Brain microvascular endothelial cell (primary cell): ENCODE results near the gene IFNL1.

ENCODE experiments used
- DNase-seq: peaks from one replicate; pipeline ENCODE4 v3.0.0-alpha.2; 2020
- H3K27ac ChIP-seq: fragments of 250-450 bp; sonication (Bioruptor Pico); 2 replicates; pipeline ENCODE4 v1.5.1; 2020; ENCODE audit warnings: mild to moderate bottlenecking, moderate library complexity
- H3K27me3 ChIP-seq: fragments of 250-450 bp; sonication (Bioruptor Pico); replicated peaks from 2 replicates; pipeline ENCODE4 v1.5.1; 2020; ENCODE audit warnings: mild to moderate bottlenecking
- H3K36me3 ChIP-seq: fragments of 250-450 bp; sonication (Bioruptor Pico); replicated peaks from 2 replicates; pipeline ENCODE4 v1.5.1; 2020; ENCODE audit warnings: mild to moderate bottlenecking
- H3K4me3 ChIP-seq: 2 replicates; pipeline ENCODE4 v1.5.1; 2011; ENCODE audit warnings: low read depth, mild to moderate bottlenecking, control low read depth, low read length, moderate library complexity
- CTCF ChIP-seq: IDR thresholded peaks from 2 replicates; pipeline ENCODE4 v1.5.1; 2011; ENCODE audit warnings: low read depth, mild to moderate bottlenecking, moderate library complexity, low read length, control low read depth, inconsistent platforms; ENCODE audit errors: missing control alignments
- in situ Hi-C: cut with HindIII; loops from 2 replicates; pipeline ENCODE4 v1.10.0; 2017; ENCODE audit warnings: low sequenced_read_pairs, low pct_ligation_motif_present

The IFNL1 gene

GRCh38 chr19:39296055-39296645, at the start of gene IFNL1:
Gene IFNL1, plus strand, starts transcription at chr19:39296407. Its CDS starts 15 bp downstream, at chr19:39296422.
- TF ChIP-seq CTCF, result no peak
- no peak within 1 kb of the TSS for H3K4me3 ChIP-seq
- peaks cover 5% of the 10 kb centered on the region for H3K27me3 ChIP-seq
- in situ Hi-C loops, result no loop called here
- no peak within 1 kb of the TSS for H3K27ac ChIP-seq
- H3K36me3 ChIP-seq, result no peaks in the 10 kb centered on the region
- no peak for DNase-seq

GRCh38 chr19:39246951-39247669, 49.1 kb upstream of the IFNL1 start:
- no peak for TF ChIP-seq CTCF
- in situ Hi-C loops, result no loop called here
- no peak overlapping the region for H3K27ac ChIP-seq
- no peak overlapping the region for H3K4me3 ChIP-seq
- no peak for DNase-seq
- H3K36me3 ChIP-seq, result no peaks in the 10 kb centered on the region
- peaks cover 35% of the 10 kb centered on the region for H3K27me3 ChIP-seq

GRCh38 chr19:39247701-39248664, 48.2 kb upstream of the IFNL1 start:
- Histone ChIP-seq H3K4me3 (no peak overlapping the region), H3K27ac (no peak overlapping the region)
- in situ Hi-C loops, result no loop called here

GRCh38 chr19:39248806-39249205, 47.4 kb upstream of the IFNL1 start, which contains the start of gene IFNL4:
Gene IFNL4, minus strand, starts transcription at chr19:39248856.
- in situ Hi-C loops, result no loop called here
- H3K27me3 ChIP-seq, result peaks cover 42% of the 10 kb centered on the region
- no peak within 1 kb of the TSS for H3K4me3 ChIP-seq
- no peaks in the 10 kb centered on the region for H3K36me3 ChIP-seq
- H3K27ac ChIP-seq, result no peak within 1 kb of the TSS
- TF ChIP-seq CTCF, result no peak
- DNase-seq, result no peak

More at GRCh38 chr19:39247701-39248664, 48.2 kb upstream of the IFNL1 start:
- DNase-seq, result no peak
- Histone ChIP-seq H3K36me3 (no peaks in the 10 kb centered on the region), H3K27me3 (peaks cover 38% of the 10 kb centered on the region)
- no peak for TF ChIP-seq CTCF

GRCh38 chr19:39251081-39251480, 45.1 kb upstream of the IFNL1 start:
- Histone ChIP-seq H3K27ac (no peak overlapping the region), H3K27me3 (peaks cover 45% of the 10 kb centered on the region), H3K36me3 (no peaks in the 10 kb centered on the region), H3K4me3 (no peak overlapping the region)
- no peak for TF ChIP-seq CTCF
- in situ Hi-C loops, result no loop called here
- DNase-seq, result no peak
